ENCODE measurements around the gene MTPN. TPM values are rescaled to one million over a fixed set of nuclear protein-coding genes. Genes with fewer than 3 reads are reported as not detected.

Gene MTPN
- total RNA-seq, 6 experiments from 2014 or later: 31.6 to 42.3 (median 39.5) TPM

DNA sequence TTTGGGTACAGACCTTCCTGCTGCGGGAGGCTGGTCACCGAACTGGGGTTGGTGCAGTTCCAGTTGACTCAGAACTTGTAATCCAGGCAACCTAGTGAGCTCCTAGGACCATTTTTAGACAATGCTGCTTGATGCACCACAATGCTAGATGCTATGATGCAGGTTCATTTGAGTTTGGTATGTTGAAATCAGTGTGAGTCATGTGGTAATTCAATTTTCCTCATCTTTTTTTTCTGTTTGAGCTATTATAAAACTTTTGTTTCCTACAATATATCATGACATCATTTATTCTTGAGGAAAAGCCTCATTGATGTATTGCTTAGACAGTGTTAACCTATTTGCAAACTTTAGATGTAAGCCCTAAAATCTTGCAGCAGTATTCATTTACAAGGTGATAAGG lies 40.9 kb upstream of the MTPN start:
- Histone ChIP-seq H3K9me3 (no peaks in the 10 kb centered on the region), H3K27me3 (no peaks in the 10 kb centered on the region), H3K36me3 (no peaks in the 10 kb centered on the region), H3K4me1 (no peaks in the 10 kb centered on the region), H3K4me3 (no peak overlapping the region), H3K27ac (no peak overlapping the region)
- intact Hi-C loops (cut with DNase I): no loop called here
- 81% methylated on average over 2 of the region's 2 CpGs for WGBS (ENCODE audit: insufficient coverage, low coverage, low lambda C conversion rate, missing lambda C conversion rate)
- ATAC-seq (no peak), DNase-seq (no peak)
- TF ChIP-seq POLR2A (IDR thresholded peaks at IDR 0.05): no peak
- TF ChIP-seq, protein P1, sequence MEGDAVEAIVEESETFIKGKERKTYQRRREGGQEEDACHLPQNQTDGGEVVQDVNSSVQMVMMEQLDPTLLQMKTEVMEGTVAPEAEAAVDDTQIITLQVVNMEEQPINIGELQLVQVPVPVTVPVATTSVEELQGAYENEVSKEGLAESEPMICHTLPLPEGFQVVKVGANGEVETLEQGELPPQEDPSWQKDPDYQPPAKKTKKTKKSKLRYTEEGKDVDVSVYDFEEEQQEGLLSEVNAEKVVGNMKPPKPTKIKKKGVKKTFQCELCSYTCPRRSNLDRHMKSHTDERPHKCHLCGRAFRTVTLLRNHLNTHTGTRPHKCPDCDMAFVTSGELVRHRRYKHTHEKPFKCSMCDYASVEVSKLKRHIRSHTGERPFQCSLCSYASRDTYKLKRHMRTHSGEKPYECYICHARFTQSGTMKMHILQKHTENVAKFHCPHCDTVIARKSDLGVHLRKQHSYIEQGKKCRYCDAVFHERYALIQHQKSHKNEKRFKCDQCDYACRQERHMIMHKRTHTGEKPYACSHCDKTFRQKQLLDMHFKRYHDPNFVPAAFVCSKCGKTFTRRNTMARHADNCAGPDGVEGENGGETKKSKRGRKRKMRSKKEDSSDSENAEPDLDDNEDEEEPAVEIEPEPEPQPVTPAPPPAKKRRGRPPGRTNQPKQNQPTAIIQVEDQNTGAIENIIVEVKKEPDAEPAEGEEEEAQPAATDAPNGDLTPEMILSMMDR (IDR thresholded peaks at IDR 0.05): no peak

DNA sequence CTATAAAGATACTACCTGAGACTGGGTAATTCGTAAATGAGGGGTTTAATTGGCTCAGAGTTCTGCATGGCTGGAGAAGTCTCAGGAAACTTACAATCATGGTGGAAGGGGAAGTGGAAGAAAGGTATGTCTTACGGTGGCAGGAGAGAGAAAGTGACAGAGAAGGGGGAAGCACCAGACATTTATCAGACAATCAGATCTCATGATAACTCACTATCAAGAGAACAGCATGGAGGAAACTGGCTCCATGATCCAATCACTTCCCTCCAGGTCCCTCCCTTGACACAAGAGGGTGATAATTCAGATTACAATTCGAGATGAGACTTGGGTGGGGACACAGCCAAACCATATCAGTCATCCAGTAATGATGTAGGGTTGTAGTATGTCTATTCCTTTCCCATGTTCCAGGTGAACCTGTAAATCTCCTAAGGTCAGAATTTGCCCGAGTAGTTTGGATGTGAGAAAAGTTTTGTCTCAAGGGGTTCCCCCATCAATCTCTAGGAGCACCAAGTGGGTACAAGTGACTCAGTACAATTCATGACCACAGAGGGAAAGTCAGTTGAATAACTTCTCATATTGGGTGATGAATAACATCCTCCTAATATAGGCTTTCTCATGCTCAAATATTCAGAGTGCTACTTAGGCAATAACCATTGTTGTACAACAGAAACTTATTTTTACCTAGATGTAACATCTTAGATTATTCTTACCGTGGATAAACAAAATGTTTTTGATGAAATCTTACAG lies 39.7 kb upstream of the MTPN start:
- TF ChIP-seq, protein P1 (IDR thresholded peaks at IDR 0.05): no peak
- no peak for TF ChIP-seq POLR2A (IDR thresholded peaks at IDR 0.05)
- H3K27me3 ChIP-seq: no peaks in the 10 kb centered on the region
- no peaks in the 10 kb centered on the region for H3K36me3 ChIP-seq
- no peaks in the 10 kb centered on the region for H3K9me3 ChIP-seq
- ATAC-seq: no peak
- H3K27ac ChIP-seq: no peak overlapping the region
- DNase-seq: no peak
- H3K4me1 ChIP-seq: no peaks in the 10 kb centered on the region
- H3K4me3 ChIP-seq: no peak overlapping the region
- 60% methylated on average over 5 of the region's 5 CpGs for WGBS (ENCODE audit: insufficient coverage, low coverage, low lambda C conversion rate, missing lambda C conversion rate)
- intact Hi-C loops (cut with DNase I): no loop called here

DNA sequence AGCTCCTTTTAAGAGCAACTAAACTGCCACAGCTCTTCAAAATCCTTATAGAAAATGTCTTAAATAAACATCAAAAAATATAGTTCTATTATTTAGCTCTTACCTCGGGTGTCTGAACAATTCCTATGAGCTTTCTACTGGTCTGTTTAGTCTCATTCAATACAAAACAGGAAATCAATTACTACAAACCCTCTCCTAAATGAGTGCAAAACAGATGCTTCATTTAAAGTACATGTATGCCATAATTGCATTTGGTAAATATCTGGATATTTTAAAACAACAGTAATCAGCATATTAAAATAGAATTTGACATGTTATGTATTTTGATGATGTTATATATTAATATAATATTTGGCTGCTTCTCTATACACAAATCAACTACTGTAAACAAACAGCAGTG lies 38.5 kb upstream of the MTPN start:
- intact Hi-C loops (cut with DNase I): no loop called here
- no peaks in the 10 kb centered on the region for H3K9me3 ChIP-seq
- TF ChIP-seq POLR2A (IDR thresholded peaks at IDR 0.05): no peak
- TF ChIP-seq, protein P1 (IDR thresholded peaks at IDR 0.05): no peak
- H3K27ac ChIP-seq: no peak overlapping the region
- H3K27me3 ChIP-seq: no peaks in the 10 kb centered on the region
- H3K36me3 ChIP-seq: no peaks in the 10 kb centered on the region
- ATAC-seq (no peak), DNase-seq (no peak)
- no peak overlapping the region for H3K4me3 ChIP-seq
- H3K4me1 ChIP-seq: no peaks in the 10 kb centered on the region
- WGBS (ENCODE audit: insufficient coverage, low coverage, low lambda C conversion rate, missing lambda C conversion rate): 8% methylated on average over 1 of the region's 1 CpG

DNA sequence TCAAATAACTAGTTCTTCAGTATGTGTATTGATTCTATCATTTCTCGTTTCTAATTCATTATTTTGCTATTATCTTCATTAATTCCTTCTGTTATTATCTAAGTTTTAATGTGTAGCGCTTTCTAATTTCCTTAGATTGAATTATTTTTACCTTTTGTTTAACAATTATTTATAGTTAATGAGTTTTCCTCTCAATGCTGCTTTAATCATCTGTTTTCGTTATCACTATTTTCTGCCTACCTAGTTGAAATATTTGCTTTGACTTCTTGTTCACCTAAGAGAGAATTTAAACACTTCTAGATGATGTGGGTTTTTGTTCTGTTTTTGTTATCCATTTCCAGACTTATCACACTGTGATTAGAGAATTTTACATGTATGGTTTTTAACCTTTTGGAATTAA lies 37.5 kb upstream of the MTPN start:
- DNase-seq (no peak), ATAC-seq (no peak)
- TF ChIP-seq, protein P1 (IDR thresholded peaks at IDR 0.05): no peak
- no peak for TF ChIP-seq POLR2A (IDR thresholded peaks at IDR 0.05)
- Histone ChIP-seq H3K36me3 (no peaks in the 10 kb centered on the region), H3K4me3 (no peak overlapping the region), H3K27me3 (no peaks in the 10 kb centered on the region), H3K27ac (no peak overlapping the region), H3K9me3 (no peaks in the 10 kb centered on the region), H3K4me1 (no peaks in the 10 kb centered on the region)
- intact Hi-C loops (cut with DNase I): loop anchor here in 1 of 2 donors (5.0 kb wide), 1 partner anchor 212 kb away; no protein-coding TSS in a partner anchor
- WGBS (ENCODE audit: insufficient coverage, low coverage, low lambda C conversion rate, missing lambda C conversion rate): 31% methylated on average over 3 of the region's 3 CpGs
